Neural cell (in vitro differentiated cells): ENCODE measurements around the gene OPRL1.

Experiments used
- CTCF ChIP-seq: fragments of 450-650 bp; IDR thresholded peaks from 2 replicates; pipeline ENCODE4 v1.5.1; 2014; ENCODE audit warnings: antibody characterized with exemption, mild to moderate bottlenecking, moderate library complexity; ENCODE audit not compliant: poor library complexity, severe bottlenecking
- EZH2 ChIP-seq: fragments of 200-600, 300-800 bp; shearing (Covaris generic), sonication (generic); IDR thresholded peaks from 2 replicates; pipeline ENCODE4 v1.6.1; 2014; ENCODE audit warnings: antibody characterized with exemption, low read length, borderline replicate concordance, mild to moderate bottlenecking; ENCODE audit not compliant: insufficient read depth, poor library complexity, severe bottlenecking
- POLR2AphosphoS5 ChIP-seq: IDR thresholded peaks from 2 replicates; pipeline ENCODE4 v1.6.1; 2012

GRCh38 chr20:64037498-64038213, 42.2 kb upstream of the OPRL1 start:
- TF ChIP-seq CTCF (no peak), POLR2AphosphoS5 (no peak), EZH2 (no peak)
